Naive thymus-derived CD8-positive, alpha-beta T cell (primary cell): ENCODE data around the gene CCDC106. TPM values are rescaled to one million over a fixed set of nuclear protein-coding genes. Genes with fewer than 3 reads are reported as not detected.

Experiments used
- ATAC-seq, 2 donors: fragments of 150-1000 bp; cut with Tn5 transposase in 1 of 2; sonication (Bioruptor Pico), chemical (Tn5 transposase) in 1 of 2; 1 replicate in 1 of 2; 2 replicates in 1 of 2; pipeline ENCODE4 v1.10.0; 2021; ENCODE audit warnings: mild to moderate bottlenecking in 2 of 2, moderate library complexity in 2 of 2
- POLR2A ChIA-PET: fragments of 350-600 bp; sonication (Branson Sonifier 250); formaldehyde crosslinking; loops from one replicate; lab custom pipeline; 2021; ENCODE audit warnings: antibody characterized with exemption; lab: Charles Lee
- DNase-seq, 10 donors: peaks; one replicate each; pipeline versions ENCODE4 v3.0.0 to v3.0.0-alpha.2; 2020 to 2022
- H3K27ac Mint-ChIP-seq, 10 donors: one replicate each; pipeline ENCODE4 v1.8.0; 2020 to 2022; ENCODE audit warnings: mild to moderate bottlenecking in 10 of 10, mixed read lengths in 10 of 10, moderate library complexity in 4 of 10, inconsistent platforms in 1 of 10
- H3K27me3 Mint-ChIP-seq, 5 donors: one replicate each; pipeline ENCODE4 v1.8.0; 2021 to 2022; ENCODE audit warnings: mixed read lengths in 5 of 5
- H3K36me3 Mint-ChIP-seq, 3 donors: one replicate each; pipeline ENCODE4 v1.8.0; 2020 to 2022; ENCODE audit warnings: mixed read lengths in 3 of 3, mild to moderate bottlenecking in 2 of 3, inconsistent platforms in 1 of 3
- H3K4me1 Mint-ChIP-seq, 4 donors: one replicate each; pipeline ENCODE4 v1.8.0; 2021 to 2022; ENCODE audit warnings: mixed read lengths in 4 of 4
- H3K4me3 Mint-ChIP-seq, 10 donors: one replicate each; pipeline ENCODE4 v1.8.0; 2020 to 2022; ENCODE audit warnings: mild to moderate bottlenecking in 10 of 10, mixed read lengths in 10 of 10, moderate library complexity in 6 of 10, inconsistent platforms in 1 of 10
- H3K9me3 Mint-ChIP-seq, 9 donors: one replicate each; pipeline ENCODE4 v1.8.0; 2020 to 2022; ENCODE audit warnings: mixed read lengths in 9 of 9, mild to moderate bottlenecking in 3 of 9, inconsistent platforms in 1 of 9, moderate library complexity in 1 of 9
- polyA plus RNA-seq, 3 donors: library from polyadenylated mRNA; unstranded; fragments of 300-500 nt; fragmentation: Illumina TruSeq; gene quantifications; one replicate each; pipeline ENCODE4 v1.2.3, GENCODE V29; 2021
- total RNA-seq, 8 experiments: library from RNA in 2 of 8; stranded (reverse) in 2 of 8; gene quantifications; one replicate each; pipeline ENCODE4 v1.2.3 and lab custom pipeline; 2021 to 2026

The CCDC106 gene
- total and polyA plus RNA-seq, 5 experiments from 2014 or later: 2.6 to 8.3 (median 4.4) TPM

DNA sequence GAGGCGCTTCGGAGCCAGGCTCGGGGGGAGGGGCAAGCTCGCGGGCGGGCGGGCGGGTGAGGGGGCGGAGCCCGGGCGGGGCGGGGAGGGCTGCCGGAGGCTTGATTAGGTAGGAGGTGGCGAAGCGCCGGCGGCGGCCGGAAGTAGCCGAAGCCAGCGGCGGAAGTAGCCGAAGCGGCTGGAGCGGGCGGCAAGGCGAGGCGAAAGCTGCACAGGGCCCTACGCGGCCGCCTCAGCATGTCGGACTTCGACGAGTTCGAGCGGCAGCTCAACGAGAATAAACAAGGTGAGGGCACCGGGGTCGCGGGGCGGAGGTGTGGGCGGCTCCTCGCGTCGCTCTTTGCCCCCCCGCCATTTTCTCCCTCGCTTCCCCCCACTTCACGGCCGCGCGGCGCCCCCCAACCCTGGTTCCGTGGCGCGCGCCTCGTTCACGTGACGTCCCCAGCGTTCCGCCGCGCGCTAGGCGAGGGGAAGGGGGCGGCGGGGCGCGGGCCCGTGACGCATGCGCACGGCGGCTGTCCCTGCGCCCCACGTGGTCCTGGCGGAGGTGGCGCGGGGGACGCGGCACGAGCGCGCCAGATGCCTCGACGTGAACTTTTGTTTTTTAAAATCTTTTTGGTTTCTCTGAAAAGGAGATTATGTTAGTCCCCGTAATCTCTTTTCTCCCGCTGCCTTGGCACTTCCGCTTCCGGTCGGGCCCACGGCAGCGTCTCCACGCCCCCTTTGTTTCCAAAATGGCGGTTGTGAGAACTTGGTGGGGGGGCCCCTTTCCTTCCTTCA is 7.0 kb downstream of the CCDC106 start, which contains the start of gene U2AF2:
U2AF2 (plus strand) TSS at position 168 of the 780 bp plus-strand sequence; CDS start at position 238, 70 bp downstream.
- peak; percentile 90 to 99 (median 94) for DNase-seq
- peak within 1 kb of the TSS; percentile 97 to 100 (median 99) for H3K27ac Mint-ChIP-seq
- H3K9me3 Mint-ChIP-seq: no peaks in the 10 kb centered on the region
- ATAC-seq: peak; percentile 10 to 45
- peaks cover 25 to 56% (median 54%) of the 10 kb centered on the region in 4 donors for H3K4me1 Mint-ChIP-seq
- no peaks in the 10 kb centered on the region for H3K27me3 Mint-ChIP-seq
- POLR2A ChIA-PET: interaction anchor here (0.7 to 3.6 kb wide), 28 partner anchors 9 to 1518 kb away, joined by 3 to 64 read pairs (median 6); partner anchors contain the start of genes CNOT3, FIZ1, KMT5C and LENG8
- peak within 1 kb of the TSS; percentile 88 to 99 (median 97) for H3K4me3 Mint-ChIP-seq
- H3K36me3 Mint-ChIP-seq: peaks cover 0 to 13% (median 3%) of the 10 kb centered on the region in 3 donors

DNA sequence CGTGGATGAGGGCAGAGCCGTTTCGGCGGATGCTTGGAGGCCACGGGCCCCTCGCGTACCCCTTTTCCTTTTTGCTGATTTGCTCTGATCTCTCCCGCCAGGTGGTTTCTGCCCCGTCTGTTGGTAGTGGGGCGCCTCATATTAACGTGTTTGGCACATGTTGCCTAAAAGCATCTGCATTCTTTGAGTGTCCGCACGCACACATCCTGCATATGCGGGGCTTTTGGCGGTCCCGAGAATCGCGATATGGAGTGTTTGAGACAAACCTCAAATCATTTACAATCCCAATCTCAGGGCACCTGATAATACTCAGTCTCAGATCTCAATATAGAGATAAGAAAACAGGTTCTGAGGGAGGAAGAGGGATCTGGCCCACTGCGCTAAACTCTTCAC is 7.6 kb downstream of the CCDC106 start:
- ATAC-seq (no peak), DNase-seq (no peak)
- POLR2A ChIA-PET: interaction anchor here (1.6 to 2.0 kb wide), 2 partner anchors 13 to 19 kb away, joined by 7 to 8 read pairs; partner anchors contain the start of gene ZNF581
- peaks cover 0 to 18% (median 3%) of the 10 kb centered on the region in 3 donors for H3K36me3 Mint-ChIP-seq
- H3K4me3 Mint-ChIP-seq: peak overlapping the region; percentile 88 to 99 (median 95)
- H3K27me3 Mint-ChIP-seq: no peaks in the 10 kb centered on the region
- H3K9me3 Mint-ChIP-seq: no peaks in the 10 kb centered on the region
- peak overlapping the region; percentile 88 to 100 (median 98) for H3K27ac Mint-ChIP-seq
- H3K4me1 Mint-ChIP-seq: peaks cover 23 to 54% (median 53%) of the 10 kb centered on the region in 4 donors

DNA sequence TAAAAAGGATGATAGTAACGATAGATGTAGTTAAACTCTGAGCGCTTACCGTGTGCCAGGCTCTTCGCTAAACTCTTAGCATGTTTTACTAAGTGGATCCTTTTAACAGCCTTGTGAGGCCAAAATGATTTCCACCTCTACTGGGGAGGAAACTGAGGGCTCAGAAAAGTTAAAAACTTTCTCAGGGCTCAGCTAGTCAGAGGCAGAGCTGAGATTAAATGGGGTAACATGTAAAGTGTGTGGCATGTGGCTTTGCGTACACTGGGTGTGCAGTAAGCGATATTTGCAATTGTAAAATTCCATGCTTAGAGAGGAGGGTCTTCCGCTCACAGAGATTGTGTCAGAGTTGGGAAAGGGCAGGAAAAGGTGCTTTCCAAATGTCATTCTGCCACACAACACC is 8.5 kb downstream of the CCDC106 start:
- H3K4me3 Mint-ChIP-seq: peak overlapping the region; percentile 88 to 99 (median 95)
- DNase-seq: no peak
- H3K27me3 Mint-ChIP-seq: no peaks in the 10 kb centered on the region
- H3K27ac Mint-ChIP-seq: peak overlapping the region in 9 of 10 donors; percentile 88 to 100 (median 99)
- peaks cover 0 to 24% (median 3%) of the 10 kb centered on the region in 3 donors for H3K36me3 Mint-ChIP-seq
- POLR2A ChIA-PET: interaction anchor here (0.5 to 2.1 kb wide), 6 partner anchors 10 to 210 kb away, joined by 4 to 8 read pairs (median 7); partner anchors contain the start of genes EPN1 and ZNF581
- no peak for ATAC-seq
- no peaks in the 10 kb centered on the region for H3K9me3 Mint-ChIP-seq
- H3K4me1 Mint-ChIP-seq: peaks cover 23 to 53% (median 50%) of the 10 kb centered on the region in 4 donors

DNA sequence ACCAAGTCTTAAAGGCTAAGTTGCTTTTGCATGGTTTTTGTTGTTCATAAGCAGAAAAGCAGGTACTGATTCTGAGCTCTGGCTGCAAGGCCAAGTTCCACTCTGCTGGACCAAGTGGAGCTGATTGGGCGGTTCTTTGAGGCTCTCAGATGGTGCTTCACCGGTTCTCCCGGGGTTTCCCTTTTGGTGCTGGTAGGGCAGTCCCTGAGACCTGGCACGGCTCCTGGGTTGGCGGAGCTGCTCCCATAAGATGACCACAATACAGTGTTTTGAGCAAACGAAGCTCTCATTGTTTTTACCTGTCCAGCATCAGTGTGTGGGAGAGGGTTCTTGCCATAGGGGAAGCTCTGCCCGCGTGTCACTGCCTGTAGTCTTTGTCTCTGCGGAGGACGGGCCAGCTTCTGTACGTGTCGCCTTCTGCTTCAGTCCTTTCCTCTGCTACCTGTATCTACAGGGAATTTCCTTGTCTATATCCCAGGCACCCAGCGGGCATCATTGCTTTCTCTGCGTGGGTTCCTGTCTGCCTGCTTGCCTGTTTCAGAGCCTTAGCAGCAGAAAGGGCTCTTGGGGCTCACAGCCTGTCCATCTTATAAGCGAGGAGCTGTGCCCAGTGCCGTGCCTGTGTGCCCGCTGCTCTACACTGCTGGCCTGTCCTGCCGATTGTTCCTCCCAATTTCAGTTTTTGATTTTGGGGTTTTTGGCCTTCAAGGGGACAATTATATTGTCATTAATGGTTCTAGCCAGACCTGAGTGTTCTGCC is 9.2 kb downstream of the CCDC106 start:
- Mint-ChIP-seq H3K4me1 (peaks cover 26 to 57% (median 56%) of the 10 kb centered on the region in 4 donors), H3K4me3 (peak overlapping the region; percentile 88 to 99 (median 95)), H3K9me3 (no peaks in the 10 kb centered on the region), H3K27me3 (no peaks in the 10 kb centered on the region), H3K36me3 (peaks cover 0 to 31% (median 7%) of the 10 kb centered on the region in 3 donors), H3K27ac (peak overlapping the region; percentile 25 to 100 (median 87))
- DNase-seq (no peak), ATAC-seq (no peak)
- POLR2A ChIA-PET: interaction anchor here (0.9 to 2.1 kb wide), 8 partner anchors 10 to 181 kb away, joined by 4 to 8 read pairs (median 6); partner anchors contain the start of genes EPN1, ZNF581 and ZNF628

DNA sequence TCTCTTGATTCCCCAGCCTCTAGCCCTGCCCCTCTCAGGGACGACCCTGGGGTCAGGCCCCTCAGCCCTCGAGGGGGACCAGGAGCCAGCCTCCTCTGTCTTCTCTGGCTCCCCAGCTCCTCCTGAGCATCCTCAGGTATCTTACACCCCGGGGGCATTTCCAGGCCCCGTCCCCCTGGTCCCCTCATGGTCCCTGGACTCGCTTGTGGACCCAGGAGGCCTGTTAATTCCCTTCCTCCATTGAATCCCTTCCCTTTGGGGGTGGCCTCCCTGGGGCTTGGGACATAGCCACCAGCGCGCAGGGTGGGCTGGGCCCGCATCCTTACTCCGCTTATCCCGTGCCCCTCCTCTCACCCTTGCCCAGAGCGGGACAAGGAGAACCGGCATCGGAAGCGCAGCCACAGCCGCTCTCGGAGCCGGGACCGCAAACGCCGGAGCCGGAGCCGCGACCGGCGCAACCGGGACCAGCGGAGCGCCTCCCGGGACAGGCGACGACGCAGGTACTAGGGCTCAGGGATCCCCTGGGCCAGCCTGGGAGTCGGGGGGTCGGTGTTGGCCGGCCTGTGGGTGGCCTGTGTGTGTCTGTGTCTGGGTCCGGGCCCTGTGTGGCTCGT is 10.9 kb downstream of the CCDC106 start:
- POLR2A ChIA-PET: interaction anchor here (0.7 to 1.6 kb wide), 4 partner anchors 9 to 182 kb away, joined by 3 to 5 read pairs (median 4); partner anchors contain the start of gene ZNF628
- Mint-ChIP-seq H3K4me1 (peaks cover 36 to 73% (median 62%) of the 10 kb centered on the region in 4 donors), H3K4me3 (peak overlapping the region in 7 of 10 donors; percentile 22 to 88 (median 63)), H3K27me3 (no peaks in the 10 kb centered on the region), H3K9me3 (no peaks in the 10 kb centered on the region), H3K36me3 (peaks cover 3 to 47% (median 9%) of the 10 kb centered on the region in 3 donors), H3K27ac (peak overlapping the region in 6 of 10 donors; percentile 28 to 67 (median 54))
- no peak for ATAC-seq
- DNase-seq: no peak

DNA sequence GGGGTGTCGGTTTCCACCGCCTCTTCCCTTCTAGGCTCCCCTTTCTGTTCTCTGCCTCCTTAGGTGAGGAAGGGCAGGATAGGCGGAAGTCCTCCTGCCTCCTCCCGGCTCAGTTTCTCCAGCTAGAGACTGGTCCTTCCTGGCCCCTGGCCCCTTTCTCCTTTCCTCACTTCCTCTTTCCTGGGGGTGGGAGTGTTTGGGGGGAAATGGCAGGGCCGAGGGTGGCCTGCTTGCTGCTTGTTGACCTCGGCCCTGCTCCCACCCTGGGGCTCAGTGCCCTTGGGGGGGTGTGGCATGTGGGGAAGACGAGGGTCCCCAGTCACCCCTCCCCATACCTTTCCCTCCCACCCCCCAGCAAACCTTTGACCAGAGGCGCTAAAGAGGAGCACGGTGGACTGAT is 11.8 kb downstream of the CCDC106 start:
- peaks cover 35 to 73% (median 63%) of the 10 kb centered on the region in 4 donors for H3K4me1 Mint-ChIP-seq

DNA sequence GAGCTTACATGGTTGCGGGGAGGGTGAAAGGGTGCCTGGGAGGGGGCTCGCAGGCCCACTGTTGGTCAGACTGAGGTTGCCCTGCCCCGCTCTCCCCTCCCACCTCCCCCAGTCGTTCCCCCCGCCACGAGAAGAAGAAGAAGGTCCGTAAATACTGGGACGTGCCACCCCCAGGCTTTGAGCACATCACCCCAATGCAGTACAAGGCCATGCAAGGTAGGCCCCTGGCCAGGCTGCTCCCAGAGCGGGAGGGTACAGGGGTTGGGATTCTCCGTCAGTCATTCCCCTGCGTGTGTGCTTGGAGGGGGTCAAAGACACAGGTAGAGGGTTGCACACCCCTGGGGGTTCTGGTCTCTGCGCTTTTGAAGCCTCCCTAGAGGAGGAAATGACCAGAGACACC is 12.4 kb downstream of the CCDC106 start:
- H3K9me3 Mint-ChIP-seq: no peaks in the 10 kb centered on the region
- POLR2A ChIA-PET: no interaction called here
- peak overlapping the region in 1 of 10 donors; percentile 45 for H3K4me3 Mint-ChIP-seq
- peak overlapping the region in 3 of 10 donors; percentile 40 to 64 (median 45) for H3K27ac Mint-ChIP-seq
- H3K27me3 Mint-ChIP-seq: no peaks in the 10 kb centered on the region
- DNase-seq (no peak), ATAC-seq (no peak)
- H3K36me3 Mint-ChIP-seq: peaks cover 3 to 59% (median 6%) of the 10 kb centered on the region in 3 donors
- H3K4me1 Mint-ChIP-seq: peaks cover 35 to 73% (median 65%) of the 10 kb centered on the region in 4 donors

More for the DNA sequence above, 11.8 kb downstream of the CCDC106 start:
- POLR2A ChIA-PET: no interaction called here
- no peak for DNase-seq
- Mint-ChIP-seq H3K9me3 (no peaks in the 10 kb centered on the region), H3K27me3 (no peaks in the 10 kb centered on the region), H3K4me3 (peak overlapping the region in 9 of 10 donors; percentile 16 to 88 (median 62)), H3K27ac (peak overlapping the region in 8 of 10 donors; percentile 45 to 72 (median 54)), H3K36me3 (peaks cover 3 to 56% (median 6%) of the 10 kb centered on the region in 3 donors)
- ATAC-seq: no peak

DNA sequence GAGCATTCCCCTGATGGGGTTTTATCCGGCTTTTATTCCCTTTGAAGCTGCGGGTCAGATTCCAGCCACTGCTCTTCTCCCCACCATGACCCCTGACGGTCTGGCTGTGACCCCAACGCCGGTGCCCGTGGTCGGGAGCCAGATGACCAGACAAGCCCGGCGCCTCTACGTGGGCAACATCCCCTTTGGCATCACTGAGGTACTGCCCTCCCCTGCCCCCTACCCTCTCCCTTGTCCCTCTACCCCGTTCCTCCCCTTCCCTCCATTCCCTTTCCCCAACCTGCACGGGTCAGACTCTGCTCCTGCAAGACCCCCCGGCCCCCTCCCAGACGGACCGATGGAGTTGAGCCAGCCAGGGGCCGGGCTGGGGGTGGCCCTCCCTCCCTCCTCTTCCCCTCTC is 13.0 kb downstream of the CCDC106 start:
- no peaks in the 10 kb centered on the region for H3K9me3 Mint-ChIP-seq
- DNase-seq (no peak), ATAC-seq (no peak)
- no peaks in the 10 kb centered on the region for H3K27me3 Mint-ChIP-seq
- peaks cover 30 to 73% (median 61%) of the 10 kb centered on the region in 4 donors for H3K4me1 Mint-ChIP-seq
- POLR2A ChIA-PET: no interaction called here
- peaks cover 3 to 65% (median 6%) of the 10 kb centered on the region in 3 donors for H3K36me3 Mint-ChIP-seq
- no peak overlapping the region for H3K4me3 Mint-ChIP-seq
- peak overlapping the region in 2 of 10 donors; percentile 45 to 49 for H3K27ac Mint-ChIP-seq

DNA sequence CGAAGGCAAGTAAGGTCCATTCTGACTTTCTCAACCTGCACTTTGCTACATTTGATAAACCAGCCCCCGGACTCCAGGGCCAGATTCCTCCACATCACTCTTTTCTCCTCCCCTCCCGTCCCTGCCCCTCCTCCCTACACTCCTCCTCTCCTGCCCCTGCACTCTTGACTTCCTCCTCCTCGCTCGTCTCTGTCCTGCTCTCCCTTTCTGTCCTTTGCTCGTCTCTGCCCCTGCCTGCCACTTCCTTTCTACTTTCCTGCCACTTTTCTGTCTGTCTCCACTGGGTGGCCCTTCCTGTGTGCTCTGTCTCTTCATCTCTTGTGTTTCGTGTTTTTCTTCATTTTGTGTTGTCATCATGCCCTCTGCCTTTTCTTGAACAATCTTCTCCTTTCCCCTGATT is 13.8 kb downstream of the CCDC106 start:
- Mint-ChIP-seq H3K9me3 (no peaks in the 10 kb centered on the region), H3K36me3 (peaks cover 3 to 73% (median 10%) of the 10 kb centered on the region in 3 donors), H3K27me3 (no peaks in the 10 kb centered on the region), H3K27ac (peak overlapping the region in 6 of 10 donors; percentile 4 to 87 (median 70)), H3K4me3 (peak overlapping the region in 4 of 10 donors; percentile 1 to 36 (median 20)), H3K4me1 (peaks cover 28 to 69% (median 53%) of the 10 kb centered on the region in 4 donors)
- POLR2A ChIA-PET: interaction anchor here (0.6 kb wide), 1 partner anchor 215 kb away, joined by 9 read pairs; no protein-coding TSS in a partner anchor
- DNase-seq (no peak), ATAC-seq (no peak)

DNA sequence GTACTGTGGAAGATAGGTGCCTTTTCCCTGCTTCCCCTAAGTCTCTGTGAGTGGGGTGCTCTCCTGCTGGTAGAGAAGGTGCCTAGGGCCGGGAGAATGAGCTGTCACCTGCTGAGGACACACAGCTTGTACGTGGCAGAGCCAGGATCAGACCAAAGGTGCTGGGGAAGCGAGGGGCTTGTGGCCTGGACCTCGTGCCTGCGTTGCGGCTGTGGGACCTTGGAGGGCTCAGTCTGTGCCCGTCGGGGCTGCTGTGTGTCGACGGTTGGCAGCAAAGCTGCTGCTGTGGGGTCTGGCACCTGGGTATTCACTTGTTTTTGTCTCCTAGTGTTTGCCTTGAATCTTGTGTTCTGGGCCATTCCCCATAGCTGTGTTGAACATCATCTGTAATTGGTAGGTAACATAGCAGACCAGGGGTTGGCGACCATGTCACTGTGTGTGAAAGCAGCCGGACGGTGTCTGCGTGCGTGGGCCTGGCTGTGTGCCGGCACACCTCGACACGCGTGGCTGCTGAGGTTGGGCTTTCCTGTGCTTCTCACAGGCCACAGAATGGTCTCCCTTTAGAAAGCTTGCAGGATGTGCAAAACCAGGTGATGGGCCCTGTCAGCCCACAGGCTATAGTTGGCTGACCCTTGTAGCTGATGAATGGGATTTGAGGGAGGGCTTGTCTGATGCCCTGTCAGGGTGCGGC is 16.0 kb downstream of the CCDC106 start:
- H3K4me1 Mint-ChIP-seq: peaks cover 21 to 63% (median 37%) of the 10 kb centered on the region in 4 donors
- peak overlapping the region in 3 of 10 donors; percentile 24 to 67 (median 51) for H3K27ac Mint-ChIP-seq
- DNase-seq (no peak), ATAC-seq (no peak)
- H3K36me3 Mint-ChIP-seq: peaks cover 3 to 89% (median 10%) of the 10 kb centered on the region in 3 donors
- peak overlapping the region in 1 of 10 donors; percentile 45 for H3K4me3 Mint-ChIP-seq
- H3K9me3 Mint-ChIP-seq: no peaks in the 10 kb centered on the region
- POLR2A ChIA-PET: interaction anchor here (2.0 kb wide), 1 partner anchor 9 kb away, joined by 6 read pairs; the partner anchor contains the start of gene U2AF2
- no peaks in the 10 kb centered on the region for H3K27me3 Mint-ChIP-seq
